HG02763 (cell line): ENCODE results near the gene SLC35E1.
"Not testable (repeated sequence)": the region's sequence is repeated elsewhere in the genome, so short reads cannot be mapped to it uniquely, and the experiment has no call there.

Experiments used
- ATAC-seq: cut with Tn5 transposase; IDR thresholded peaks from one replicate; pipeline ENCODE4 v1.9.1; 2021; ENCODE audit warnings: mild to moderate bottlenecking, moderate library complexity; ENCODE audit not compliant: unreplicated experiment

The SLC35E1 gene

DNA sequence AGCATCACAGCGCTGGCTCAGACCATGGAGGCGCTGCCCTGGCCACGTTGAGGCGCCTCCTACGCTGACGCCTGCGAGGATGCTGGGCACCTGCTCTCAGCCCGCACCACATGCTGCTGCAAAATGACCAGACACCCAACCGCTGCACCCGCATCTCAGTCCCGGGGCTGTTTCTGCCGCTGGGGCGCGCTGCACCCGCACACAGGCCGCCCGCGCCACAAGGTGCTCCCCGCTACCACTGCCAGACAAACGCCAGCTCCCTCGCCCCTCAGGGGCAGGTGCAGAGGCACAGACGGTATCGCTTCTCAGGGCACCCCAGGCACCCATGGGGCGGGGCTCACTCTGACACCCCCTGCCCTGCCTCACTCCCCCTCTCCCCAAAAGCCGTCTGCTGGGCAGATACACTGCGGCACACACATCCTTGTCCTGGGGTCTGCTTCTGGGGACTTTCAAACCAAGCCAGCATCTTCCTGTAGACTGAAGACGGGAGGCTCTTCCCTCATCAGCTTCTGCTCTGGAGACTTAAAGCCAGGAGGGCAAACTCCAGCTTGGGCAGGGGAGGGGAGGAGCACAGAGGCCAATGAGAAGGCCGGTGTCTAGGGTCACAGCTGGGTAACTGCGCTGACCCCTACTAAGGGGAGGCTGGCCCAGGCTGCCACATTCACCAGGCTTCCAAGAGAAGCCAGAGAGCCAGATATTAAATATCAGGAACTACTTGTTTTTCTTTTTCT lies 46.3 kb downstream of the SLC35E1 start:
- no peak for ATAC-seq

DNA sequence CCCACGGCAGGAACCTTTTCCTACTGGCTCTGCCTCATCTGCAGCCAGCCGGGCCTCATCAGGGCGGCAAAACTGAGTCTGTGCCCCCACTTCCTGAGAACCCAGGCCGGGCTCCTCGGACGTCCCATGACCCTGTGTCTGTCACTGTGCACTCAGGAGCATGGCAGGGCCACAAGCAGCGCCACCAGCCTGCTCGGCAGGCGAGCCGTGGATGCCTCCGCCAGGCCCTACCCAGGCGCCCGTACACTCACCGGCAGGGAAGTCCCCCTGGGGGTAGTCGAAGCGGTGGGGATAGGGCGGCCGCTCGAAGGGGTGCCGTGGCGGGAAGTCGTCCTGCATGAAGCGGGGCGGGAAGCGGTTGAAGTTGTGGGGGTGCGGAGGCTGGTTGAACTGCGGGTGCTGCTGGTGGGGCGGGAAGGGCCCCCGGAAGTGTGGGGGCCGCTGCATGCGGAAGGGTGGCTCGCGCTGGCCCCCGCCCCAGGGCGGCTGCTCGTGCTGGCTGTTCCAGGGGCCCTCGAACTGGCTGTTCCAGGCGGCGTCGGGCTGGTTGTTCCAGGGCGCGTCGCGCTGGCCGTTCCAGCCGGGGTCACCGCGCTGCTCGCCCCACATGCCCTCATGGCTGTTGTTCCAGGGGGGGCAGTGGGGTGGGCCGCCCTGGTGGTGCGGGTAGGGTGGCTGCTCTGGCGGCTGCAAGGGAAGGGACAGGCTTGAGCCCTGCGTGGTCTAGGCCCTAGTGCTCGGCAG lies 47.1 kb downstream of the SLC35E1 start:
- no peak for ATAC-seq

DNA sequence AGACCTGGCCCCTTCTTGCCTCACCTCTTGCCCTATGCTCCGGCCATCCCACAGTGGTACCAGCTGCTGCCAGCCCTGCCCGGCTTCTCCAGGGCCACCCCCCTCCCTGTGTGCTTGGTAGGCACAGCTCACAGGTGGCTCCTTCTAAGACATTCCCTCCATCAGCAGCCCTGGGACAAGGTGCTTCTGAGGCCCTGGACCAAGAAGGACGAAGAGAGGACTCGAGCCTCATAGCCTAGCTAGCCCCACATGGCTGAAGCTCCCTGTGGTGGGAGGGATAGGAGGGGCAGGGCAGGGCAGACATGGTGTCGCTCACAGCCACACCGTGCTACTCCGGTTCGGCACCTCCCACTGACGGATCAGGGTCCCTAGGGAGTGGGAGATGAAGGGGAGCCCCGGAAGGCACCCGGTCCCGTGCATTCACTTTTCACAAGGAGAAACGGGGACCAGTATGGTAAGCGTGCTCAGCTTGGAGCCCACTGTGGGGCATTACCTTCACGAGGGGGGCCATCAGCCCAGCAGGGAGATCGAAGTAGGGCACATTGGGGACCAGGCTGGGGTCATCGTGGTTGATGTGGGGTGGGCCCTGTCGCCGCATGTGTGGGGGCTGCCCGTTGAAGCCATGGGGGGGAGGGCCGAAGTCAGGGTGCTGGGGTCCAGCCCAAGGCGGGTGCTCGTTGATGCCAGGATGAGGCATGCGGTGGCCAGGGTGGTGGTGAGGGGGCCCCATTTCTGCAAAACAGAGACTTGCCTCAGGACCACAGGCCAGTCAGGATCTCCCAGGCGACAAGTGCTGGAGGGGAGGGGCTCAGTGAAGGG lies 49.4 kb downstream of the SLC35E1 start:
- ATAC-seq, result no peak

DNA sequence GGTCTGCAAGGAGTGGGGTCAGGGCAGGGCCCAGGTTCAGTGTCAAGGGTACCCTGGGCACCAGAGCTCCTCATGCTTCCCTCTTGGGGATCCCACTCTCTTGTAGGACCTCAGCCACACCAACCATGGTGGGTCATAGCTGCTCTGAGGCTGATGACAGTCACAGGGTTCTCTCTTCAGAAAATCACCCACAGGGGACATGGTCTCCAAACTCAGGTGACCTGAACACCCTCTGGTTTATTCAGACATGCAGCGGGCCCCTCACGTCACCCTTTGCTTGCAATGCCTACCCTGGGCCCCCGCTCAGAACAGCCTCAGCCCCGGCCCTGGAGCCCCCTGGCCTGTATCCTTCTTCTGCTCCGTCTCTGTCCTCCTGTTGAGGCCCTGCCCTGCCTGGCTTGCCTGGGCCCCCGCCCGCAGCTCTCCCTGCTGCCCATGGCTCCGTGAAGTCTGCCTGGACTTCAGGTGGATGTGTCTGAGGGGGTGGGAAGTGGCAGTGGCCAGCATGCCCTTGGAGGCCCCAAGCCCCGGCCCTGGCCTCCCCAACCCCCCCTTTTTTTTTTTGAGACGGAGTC lies 50.4 kb downstream of the SLC35E1 start:
- no peak for ATAC-seq

DNA sequence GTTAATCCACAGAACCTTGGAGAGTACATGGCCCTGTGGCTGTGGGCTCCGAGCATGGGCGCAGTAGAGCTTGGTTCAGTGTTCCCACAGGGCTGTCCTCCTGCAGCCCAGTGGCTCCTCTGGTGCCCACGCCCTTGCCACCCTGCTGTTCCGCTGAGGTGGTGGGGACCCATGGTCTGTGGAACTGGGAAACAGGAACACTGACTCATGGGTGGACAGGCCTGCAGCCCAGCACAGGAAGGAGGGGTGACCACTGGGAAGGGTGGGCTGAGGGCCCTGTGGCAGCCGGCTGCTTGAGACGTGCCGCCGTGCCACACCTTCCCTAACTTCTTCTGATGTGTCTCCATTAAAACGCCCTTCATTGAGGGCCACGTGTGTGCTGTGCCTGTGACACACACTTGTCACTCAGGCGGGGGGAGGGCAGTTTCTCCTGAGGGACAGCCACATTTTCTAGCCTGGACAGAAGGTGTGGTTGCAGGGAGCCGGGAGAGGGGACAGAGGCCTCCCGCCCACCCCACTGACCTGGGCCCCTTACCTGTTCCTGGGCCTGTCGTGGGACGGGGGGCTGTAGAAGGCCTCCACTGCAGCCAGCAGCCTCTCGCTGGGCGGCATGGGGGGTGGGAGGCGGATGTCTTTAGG lies 51.1 kb downstream of the SLC35E1 start:
- ATAC-seq, result no peak

DNA sequence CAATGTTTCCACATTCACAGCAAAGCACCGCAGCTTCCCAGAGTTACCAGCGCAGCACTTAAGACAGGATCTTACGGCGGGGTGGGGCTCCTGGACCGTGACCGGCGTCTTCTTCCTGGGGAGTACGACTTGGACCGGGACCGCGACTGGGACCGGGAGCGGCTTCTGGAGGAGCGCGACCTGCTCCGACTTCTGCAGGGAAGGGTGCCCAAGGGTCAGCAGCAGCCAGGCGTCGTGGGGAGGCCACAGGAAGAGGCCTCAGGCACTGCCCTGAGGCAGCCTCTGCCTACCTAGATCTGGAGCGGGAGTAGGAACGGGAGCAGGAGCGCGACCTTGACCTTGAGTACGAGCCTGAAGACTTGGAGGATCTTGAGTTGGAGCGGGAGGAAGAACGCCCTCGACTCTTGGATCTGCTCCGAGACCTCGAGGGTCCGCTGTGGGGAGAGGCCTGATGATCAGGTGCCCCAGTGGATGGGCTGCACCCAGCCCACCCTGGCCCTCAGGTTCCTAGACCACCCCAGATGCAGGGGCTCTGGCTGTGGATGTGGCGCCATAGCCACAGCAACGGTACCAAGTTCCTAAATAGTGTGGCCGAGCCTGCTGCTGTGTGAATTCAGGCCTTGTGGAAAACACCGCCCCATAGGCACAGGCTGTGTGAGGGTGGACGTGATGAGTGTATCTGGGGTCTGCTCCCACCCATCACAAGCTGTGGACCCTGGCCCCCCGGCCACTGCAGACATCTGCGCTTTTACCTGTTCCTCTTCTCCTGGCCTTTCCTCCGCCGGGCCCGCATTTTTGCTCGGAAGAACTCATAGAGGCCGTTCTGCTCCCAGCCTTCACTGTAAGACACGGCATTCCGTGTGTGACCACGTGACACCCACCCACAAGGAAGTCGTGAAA lies 51.9 kb downstream of the SLC35E1 start:
- ATAC-seq, result no peak

DNA sequence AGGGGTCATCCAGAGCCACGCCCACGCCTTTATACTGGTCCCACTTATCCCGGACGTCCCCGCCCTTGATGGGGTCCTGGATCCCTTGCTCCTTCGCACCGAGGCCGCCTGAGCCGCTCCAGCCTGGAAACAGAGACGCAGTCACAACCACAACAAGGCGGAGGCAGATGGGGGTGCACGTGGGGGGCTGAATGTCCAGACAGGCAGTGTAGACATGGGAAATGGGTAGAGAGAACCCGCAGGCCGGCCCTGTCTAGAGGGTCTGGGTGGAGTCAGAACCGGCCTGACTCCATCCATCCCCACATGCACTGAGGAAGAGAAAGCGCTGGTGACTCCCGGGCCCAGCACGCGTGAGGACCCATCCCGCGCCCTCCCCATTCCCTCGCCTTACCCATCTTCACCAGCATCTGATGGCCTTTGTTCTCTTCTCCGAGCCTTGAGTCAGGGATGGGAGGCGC lies 53.0 kb downstream of the SLC35E1 start:
- ATAC-seq, result no peak

DNA sequence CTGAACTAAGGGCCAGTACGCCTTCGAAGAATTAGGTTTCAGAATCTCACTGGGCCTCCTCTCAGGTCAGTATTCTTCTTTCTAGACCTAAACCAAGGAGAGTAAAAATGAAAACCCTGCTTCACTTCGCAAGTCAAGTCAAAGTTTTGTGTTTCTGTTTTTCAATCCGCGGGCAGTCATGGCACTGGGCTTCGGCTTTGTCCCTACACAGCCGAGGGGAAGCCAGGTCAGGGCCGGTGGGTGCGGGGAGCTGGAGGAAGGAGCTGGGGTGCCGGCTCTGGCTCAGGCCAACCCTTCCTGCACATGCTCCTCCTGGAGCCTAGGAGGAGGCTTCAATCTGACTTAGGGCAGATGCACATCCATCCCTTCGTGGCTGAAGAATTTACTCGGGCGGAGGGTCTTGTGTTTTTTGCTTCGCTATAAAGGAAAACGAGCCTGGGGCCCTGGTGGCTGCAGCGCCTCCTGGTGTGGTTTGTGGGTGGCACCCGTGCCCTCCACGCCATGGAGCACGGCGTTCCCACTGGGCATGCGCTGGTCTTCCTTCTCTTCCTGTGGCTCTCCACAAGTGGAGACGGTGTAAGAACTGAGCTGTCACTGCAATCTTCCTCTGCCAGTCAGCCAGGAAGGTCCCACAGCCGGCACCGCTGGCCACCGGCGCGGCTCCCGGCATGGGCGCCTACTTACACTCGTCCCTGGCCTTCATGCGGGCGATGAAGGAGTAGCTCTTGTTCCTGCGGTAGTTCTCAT lies 53.6 kb downstream of the SLC35E1 start:
- ATAC-seq, result no peak

DNA sequence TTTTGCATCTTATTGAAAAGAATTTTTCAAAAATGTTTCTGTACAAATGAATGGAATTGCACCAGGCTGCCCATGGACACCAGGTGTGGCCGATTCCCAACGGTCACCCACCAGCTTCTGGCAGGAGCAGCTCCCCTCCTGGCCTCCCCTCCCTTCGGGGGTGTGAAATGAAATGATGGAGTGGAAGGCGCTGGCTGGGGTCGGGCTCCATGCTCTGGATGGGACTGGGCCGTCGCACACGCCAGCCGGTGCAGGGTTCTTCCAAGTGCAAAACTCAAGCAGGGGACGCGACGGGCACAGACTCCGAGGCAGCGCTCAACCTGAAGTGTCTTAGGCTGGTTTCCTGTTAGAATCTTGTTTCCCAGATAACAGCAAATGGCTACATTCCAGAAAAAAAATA lies 54.2 kb downstream of the SLC35E1 start:
- no peak for ATAC-seq

DNA sequence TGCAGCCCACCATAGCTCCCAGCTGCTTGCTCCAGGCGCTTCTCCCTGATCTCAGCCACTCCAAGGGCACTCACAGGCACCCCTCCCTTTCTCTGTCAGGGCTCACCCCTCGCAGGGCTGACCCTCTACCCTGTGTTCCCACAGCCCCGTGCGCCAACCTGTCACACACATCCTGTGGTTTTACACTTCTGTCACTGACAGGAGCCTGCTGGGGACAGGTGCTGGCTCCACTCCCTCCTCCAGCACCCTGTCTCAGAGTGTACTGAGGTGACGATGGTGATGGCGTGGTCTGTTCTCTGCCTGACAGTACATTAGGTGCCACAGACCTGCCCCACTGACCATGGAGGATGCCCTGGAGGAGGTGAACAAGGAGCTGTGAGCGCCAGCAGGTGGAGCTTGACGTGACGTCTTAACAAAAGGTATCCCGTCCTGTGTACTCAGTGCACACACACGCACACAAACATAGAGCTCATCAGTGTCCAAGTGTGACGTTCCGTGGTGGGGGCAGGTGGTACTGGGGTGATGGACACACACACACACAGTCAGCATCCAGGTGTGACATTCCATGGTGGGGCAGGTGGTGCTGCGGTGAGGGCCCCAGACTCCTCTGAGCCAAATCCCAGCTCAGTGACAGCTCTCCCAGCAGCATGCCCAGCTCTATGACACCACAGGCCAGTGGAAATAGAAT lies 55.1 kb downstream of the SLC35E1 start:
- no peak for ATAC-seq

DNA sequence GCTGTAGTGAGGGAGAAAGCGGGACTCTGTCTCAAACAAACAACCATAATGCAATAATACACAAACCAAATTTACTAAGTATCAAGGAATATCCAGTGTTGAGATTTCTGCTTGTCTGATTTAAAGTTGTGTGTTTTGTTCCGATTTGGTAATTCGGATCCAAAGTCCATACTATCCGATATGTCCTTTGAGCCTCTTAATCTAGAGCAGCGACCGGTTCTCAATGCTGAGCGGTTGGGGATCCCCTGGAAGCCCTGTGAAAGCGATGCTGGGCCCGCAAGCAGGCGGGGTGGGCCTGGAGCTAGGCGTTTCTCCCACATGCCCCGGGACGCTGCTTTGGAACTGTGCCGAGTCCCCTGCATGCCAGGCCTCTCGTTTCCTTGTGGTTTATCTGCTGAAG lies 55.8 kb downstream of the SLC35E1 start:
- ATAC-seq, result no peak

DNA sequence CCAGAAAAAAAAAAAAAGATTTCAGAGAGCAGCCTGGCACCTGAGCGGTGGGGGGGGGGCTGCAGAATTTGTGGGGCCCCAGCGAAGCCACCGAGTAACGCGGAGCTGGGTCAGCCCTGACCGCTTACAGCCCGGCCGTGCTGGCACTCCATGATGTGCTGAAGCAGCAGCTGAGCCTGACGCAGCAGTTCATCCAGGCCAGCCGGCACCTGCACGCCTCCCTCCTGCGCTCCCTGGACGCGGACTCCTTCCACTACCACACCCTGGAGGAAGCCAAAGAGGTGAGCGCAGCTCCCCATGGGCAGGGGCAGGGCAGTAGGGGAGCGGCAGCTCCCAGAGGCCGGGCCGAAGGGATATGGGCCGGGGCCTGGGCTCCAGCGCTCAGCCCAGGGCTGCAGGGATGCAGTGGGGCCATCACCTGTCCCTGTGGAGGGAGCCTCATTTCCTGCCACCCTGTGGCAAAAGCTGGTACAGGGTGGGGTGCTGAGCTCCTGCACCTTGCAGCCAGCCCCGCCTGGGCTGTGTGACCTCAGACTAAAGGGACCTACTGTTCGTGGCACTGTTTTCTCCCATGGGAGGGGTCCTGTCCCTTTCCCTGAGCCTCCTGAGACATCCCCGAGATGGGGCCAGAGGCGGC lies 57.7 kb downstream of the SLC35E1 start:
- no peak for ATAC-seq

DNA sequence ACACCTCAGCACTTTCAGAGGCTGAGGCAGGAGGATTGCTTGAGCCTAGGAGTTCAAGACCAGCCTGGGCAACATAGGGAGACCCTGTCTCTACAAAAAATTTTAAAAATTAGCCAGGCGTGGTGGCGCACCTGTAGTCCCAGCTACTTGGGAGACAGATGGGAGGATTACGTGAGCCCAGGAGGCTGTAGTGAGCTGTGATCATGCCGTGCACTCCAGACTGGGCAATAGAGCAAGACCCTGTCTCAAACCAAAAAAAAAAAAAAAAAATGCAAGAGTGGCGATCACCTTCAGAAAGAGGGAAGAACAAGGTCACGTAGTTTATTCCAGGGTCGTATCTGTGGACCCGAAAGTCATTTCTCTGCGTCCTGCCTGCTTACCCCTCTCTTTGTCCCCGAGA lies 59.6 kb downstream of the SLC35E1 start:
- not testable (repeated sequence) for ATAC-seq

DNA sequence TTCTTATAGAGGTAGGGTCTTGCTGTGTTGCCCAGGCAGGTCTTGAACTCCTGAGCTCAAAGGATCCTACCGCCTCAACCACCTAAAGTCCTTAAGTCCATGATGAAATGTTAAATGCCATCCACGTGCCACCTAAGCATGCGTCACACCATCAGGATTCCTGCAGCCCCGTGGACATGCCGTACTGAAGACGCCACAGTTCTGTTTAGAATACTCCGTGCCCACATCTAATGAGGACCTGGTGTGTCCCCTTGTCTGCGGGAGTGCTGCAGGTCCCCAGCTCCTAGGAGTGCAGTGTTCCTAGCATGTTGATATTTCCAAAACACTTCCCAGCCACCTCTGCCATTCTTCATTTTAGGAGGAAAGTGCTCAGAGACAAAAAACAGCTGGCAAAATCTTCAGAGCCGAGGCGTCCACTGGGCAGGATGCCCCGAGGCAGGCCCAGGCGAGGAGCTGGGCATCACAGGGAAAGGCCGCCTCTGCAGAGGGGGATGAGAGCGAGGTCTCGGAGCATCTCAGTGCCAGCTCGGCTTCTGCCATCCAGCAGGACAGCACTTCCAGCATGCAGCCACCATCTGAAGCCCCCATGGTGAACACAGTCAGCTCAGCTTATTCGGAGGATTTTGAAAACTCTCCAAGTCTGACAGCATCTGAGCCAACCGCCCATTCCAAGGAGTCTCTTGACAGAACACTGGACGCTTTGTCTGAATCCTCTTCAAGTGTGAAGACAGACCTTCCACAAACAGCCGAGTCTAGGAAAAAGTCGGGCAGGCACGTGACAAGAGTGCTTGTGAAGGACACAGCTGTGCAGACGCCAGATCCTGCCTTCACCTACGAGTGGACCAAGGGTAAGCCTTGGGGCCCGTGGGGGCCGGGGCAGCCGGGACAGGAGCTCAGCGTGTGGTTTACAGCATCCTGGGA lies 62.8 kb downstream of the SLC35E1 start:
- ATAC-seq, result no peak

DNA sequence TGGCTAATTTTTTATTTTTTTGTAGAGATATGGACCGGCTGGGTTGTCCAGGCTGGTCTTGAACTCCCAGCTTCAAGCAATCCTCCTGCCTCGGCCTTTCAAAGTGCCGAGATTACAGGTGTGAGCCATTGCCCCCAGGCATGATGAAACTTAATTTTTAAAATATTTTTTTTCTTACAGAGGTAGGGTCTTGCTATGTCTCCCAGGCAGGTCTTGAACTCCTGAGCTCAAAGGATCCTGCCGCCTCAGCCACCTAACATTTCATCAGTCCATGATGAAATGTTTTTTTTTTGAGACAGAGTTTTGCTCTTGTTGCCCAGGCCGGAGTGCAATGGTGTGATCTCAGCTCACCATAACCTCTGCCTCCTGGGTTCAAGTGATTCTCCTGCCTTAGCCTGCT lies 63.7 kb downstream of the SLC35E1 start:
- ATAC-seq, result no peak

DNA sequence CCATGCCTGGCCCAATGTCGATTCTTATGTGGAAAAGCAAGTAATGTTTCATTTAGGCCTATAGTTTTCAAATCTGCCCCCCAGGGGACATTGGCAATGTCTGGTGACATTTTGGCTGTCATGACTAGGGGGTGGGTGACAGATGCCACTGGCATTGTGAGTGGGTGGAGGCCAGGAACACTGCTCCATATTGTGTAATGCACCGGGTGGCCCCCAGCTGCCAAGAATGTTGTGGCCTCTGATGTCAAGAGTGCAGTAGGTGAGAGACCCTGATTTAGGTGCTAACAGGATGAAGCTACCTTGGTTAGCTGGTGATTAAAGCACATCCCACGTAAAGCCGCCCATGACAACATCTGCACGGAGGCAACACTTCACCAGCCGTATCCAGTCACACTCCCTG lies 65.3 kb downstream of the SLC35E1 start:
- ATAC-seq, result no peak

DNA sequence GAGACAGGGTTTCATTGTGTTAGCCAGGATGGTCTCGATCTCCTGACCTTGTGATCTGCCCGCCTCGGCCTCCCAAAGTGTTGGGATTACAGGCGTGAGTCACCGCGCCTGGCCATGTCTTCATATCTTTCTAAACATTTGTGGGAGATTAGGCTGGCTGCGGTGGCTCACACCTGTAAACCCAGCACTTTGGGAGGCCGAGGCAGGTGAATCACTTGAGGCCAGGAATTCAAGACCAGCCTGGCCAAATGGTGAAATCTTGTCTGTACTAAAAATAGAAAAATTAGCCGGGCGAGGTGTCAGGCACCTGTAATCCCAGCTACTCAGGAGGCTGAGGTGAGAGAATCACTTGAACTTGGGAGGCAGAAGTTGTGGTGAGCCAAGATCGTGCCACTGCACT lies 66.1 kb downstream of the SLC35E1 start:
- ATAC-seq, result not testable (repeated sequence)
